Mammary epithelial cell (primary cell): ENCODE results near the gene CCDC120.
A peak's percentile ranks its signal among the peaks of the same experiment; 100 is the strongest.

Experiments
- EZH2 ChIP-seq: IDR thresholded peaks from 2 replicates; pipeline ENCODE4 v1.6.1; 2012; ENCODE audit warnings: low read length, inconsistent platforms, borderline replicate concordance
- TF ChIP-seq, protein P1 (sequence below), 2 donors: IDR thresholded peaks in 1 of 2; conservative IDR thresholded peaks in 1 of 2; 2 replicates each; pipeline ENCODE4 v1.5.1; 2011 to 2012; ENCODE audit warnings: inconsistent platforms in 2 of 2, low read length in 2 of 2, mild to moderate bottlenecking in 2 of 2, control low read depth in 1 of 2, low read depth in 1 of 2; ENCODE audit not compliant: insufficient read depth in 1 of 2; ENCODE audit errors: extremely low read depth in 1 of 2

DNA sequence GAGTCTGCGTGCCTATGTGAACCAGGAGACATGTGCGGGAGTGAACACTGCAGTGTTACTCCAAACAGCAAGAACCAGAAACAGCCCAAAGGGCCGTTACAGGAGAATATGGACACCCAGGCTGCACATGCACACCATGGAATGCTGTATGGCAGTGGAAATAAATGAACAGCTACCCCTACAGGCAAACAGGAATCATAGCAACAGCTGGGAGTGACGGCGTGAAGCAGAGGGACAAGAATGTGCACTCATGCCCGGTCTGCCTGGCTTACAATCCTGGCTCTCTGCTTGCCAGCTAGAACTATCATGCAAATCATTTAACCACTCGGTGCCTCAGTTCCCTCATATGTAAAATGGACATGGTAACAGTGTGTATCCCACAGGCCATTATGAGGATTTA is 48.1 kb downstream of the CCDC120 start:
- no peak for TF ChIP-seq EZH2
- TF ChIP-seq, protein P1, sequence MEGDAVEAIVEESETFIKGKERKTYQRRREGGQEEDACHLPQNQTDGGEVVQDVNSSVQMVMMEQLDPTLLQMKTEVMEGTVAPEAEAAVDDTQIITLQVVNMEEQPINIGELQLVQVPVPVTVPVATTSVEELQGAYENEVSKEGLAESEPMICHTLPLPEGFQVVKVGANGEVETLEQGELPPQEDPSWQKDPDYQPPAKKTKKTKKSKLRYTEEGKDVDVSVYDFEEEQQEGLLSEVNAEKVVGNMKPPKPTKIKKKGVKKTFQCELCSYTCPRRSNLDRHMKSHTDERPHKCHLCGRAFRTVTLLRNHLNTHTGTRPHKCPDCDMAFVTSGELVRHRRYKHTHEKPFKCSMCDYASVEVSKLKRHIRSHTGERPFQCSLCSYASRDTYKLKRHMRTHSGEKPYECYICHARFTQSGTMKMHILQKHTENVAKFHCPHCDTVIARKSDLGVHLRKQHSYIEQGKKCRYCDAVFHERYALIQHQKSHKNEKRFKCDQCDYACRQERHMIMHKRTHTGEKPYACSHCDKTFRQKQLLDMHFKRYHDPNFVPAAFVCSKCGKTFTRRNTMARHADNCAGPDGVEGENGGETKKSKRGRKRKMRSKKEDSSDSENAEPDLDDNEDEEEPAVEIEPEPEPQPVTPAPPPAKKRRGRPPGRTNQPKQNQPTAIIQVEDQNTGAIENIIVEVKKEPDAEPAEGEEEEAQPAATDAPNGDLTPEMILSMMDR (conservative IDR thresholded peaks at IDR 0.05 in 1 of 2, IDR thresholded peaks at IDR 0.05 in 1 of 2; ENCODE audit: extremely low read depth in 1 of 2, insufficient read depth in 1 of 2, low read depth in 1 of 2, low read length in 2 of 2): peak; percentile 25 to 56
